CD4-positive, alpha-beta T cell treated with Interleukin-17A for 4 hours (primary cell): Measurements from ENCODE around the gene PADI4.
"Not testable (repeated sequence)": the region's sequence is repeated elsewhere in the genome, so short reads cannot be mapped to it uniquely, and the experiment has no call there.

ENCODE experiments used
- DNase-seq: peaks from one replicate; pipeline ENCODE4 v3.0.0-alpha.2; 2020; ENCODE audit warnings: mixed read lengths

PADI4 gene

GRCh38 chr1:17316704-17317103, 8.7 kb downstream of the PADI4 start:
- no peak for DNase-seq

- no peak for DNase-seq
These were observed 10.3 kb downstream of the PADI4 start for GRCh38 chr1:17318262-17318661.

- DNase-seq = no peak
These were observed 11.8 kb downstream of the PADI4 start for GRCh38 chr1:17319561-17320350.

DNA sequence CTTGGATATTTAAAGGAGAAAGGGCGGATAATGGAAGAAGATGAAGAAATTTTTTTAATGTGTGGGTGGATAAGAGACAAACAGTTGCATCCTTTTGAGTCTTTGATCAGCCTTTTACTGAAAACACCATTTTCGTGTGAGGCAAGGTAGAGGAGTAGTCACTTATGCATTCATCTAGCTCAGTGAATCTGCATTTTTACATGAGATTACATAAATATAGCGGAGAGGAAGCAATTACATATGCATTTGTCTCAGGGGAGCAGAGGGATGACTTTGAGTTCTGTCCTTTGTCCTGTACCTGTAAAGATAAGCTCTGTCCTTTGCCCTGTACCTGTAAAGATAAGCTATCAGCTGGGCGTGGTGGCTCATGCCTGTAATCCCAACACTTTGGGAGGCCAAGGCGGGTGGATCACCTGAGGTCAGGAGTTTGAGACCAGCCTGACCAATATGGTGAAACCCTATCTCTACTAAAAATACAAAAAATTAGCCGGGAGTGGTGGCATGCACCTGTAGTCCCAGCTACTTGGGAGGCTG, 13.9 kb downstream of the PADI4 start:
- not testable (repeated sequence) for DNase-seq

DNA sequence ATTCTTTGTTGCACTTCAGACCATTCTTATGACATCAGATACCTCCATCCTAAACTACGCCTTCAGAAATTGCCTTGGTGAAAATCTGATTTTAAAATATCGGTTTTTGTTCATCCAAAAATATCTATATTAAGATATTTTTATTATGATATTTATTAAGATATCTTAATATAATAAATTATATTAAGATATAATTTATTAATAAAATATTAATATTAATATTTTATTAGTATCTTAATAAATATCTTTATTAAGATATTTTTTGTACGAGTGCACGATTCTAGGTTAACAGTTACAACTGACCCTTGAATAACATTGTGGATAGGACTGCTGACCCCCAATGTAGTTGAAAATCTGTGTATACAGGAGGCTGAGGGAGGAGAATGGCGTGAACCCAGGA, 20.9 kb downstream of the PADI4 start:
- DNase-seq = no peak

DNA sequence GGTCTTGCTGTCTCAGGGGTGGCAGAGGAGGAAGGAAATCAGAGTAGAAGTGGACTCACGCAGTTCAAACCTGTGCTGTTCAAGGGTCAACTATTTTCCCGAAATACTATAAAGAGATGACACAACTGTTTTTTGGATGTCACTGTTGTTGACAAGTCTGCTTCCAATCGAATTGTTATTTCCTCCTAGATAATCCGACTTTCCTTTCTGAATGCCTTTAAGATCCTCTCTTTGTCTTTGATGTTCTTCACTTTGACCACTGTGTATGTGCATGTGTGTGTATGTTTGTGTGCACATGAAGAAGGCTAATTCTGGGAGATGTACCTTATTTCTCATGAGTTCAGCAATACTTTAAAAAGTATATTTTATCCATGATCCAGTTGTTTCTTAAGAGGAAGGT, 21.6 kb downstream of the PADI4 start:
- no peak for DNase-seq

DNA sequence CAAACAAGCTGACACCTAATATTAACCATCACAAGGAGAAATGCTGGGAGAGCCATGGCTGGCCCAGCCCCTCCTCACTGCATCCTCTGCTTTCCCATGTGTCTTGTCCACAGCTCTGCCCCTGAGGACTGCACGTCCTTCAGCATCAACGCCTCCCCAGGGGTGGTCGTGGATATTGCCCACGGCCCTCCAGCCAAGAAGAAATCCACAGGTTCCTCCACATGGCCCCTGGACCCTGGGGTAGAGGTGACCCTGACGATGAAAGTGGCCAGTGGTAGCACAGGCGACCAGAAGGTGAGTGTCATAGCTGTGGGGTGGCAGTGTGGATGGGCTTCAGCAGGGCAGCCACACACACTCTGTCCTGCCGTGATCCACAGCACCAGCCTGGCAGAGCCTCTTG, 22.9 kb downstream of the PADI4 start:
- DNase-seq = no peak

- no peak for DNase-seq
These were observed 25.1 kb downstream of the PADI4 start for GRCh38 chr1:17333081-17333480.

DNA sequence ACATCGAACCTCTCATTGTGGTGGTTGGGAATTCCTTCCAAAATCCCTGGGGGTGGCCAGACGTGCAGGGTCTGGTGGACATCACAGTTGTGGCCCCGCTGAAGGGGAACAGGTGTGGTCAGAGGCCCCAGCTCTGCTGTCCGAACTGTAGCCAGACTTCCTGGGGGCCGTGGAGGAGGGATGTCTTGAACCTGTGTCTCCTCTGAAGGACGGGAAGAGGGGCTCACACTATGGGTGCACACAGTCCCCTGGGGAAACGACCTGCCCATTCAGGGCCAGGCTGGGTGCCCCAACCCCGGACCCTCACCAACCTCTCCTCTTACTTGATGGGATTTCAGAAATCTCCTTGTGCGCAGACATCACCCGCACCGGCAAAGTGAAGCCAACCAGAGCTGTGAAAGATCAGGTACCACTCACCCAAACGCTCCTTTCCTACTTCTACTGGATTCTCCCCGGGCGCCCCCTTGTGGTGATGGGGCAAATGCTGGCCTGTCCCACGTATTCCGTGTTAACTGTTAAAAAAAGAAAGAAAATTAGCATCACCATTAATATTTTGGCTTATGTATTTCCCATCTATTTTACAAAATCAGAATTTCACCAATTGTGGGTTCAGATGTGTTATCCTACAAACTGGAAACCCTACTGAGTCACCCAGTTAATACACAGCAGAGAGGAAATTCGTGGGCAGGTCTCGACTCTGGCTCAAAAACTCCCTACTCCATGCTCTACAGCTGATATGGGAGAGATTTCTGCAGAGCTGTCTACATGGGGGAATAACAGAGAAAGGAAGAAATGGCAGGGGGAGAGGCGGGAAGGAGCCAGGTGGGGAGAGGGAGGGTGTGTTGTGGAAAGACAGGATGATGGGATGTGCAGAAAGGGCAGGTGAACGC, 28.1 kb downstream of the PADI4 start:
- DNase-seq = peak; percentile 74

DNA sequence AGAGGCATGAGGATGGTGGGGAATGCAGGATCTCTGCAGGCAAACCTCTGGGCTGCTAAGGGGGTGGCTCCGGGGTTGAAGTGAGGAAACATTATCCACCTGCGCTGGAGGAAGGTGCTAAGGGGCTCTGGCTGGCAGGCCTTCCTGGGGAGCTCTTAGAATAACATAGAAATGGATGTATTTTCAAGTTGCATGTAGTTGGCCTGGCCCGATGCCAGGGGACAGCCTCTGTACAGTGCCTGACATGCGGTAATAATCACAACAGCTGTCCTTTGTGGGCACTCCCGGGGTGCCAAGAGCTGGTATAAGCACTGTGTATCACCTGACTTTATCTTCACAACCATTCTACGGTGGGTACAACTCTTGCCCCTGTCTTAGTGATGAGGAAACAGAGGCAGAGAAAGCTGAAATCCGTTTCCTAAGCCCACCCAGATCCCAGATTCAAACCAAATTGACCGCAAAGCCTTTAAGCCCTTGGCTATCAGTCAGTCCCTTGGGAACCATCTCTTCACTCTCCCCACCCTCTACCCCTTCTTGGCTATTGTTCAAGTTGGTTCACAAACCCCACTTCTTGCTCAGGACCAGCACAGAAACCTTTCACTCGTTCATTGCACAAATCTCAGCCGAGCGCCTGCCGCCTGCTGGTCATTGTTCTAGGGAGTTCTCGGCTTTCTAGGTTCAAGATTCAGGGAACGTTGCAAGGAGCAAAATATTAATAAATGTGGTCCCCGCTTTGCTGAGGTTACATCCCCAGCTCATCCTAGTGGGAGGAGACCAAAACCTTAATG, 30.9 kb downstream of the PADI4 start:
- DNase-seq = no peak

DNA sequence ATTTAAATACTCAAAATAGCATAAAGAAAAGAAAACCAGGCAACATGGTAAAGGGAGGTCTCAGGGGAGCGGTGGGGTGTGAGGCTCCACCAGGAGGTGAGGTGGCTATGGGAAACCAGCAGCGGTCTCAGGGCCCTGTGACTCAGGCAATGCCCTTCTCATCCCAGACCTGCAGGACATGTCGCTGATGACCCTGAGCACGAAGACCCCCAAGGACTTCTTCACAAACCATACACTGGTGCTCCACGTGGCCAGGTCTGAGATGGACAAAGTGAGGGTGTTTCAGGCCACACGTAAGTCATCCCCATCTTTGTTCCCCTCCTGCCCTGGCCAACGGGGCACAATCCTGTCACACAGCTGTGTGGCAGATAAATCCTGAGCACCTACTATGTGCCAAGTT, 31.5 kb downstream of the PADI4 start:
- DNase-seq = no peak

DNA sequence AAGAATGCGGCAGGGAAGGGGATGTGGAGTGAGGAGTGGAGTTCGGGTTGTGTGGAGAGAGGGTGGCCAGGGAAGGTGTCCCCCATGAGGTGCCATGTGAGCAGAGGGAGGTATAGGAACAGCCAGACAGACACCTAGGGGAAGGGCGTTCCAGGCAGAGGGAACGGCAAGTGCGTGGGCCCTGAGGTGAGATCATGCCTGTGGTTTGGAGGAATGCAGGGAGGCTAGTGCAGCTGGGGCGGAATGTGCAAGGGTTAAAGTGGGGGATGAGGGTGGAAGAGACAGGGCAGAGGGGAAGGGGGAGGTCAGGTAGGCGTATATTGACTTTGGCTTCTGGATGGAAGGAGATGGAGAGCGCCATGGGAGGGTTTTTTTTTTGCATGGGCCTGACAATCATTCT, 32.4 kb downstream of the PADI4 start:
- no peak for DNase-seq

- DNase-seq = no peak
These were observed 34.0 kb downstream of the PADI4 start for GRCh38 chr1:17342014-17342441.

- not testable (repeated sequence) for DNase-seq
These were observed 37.5 kb downstream of the PADI4 start for GRCh38 chr1:17345506-17345905.

DNA sequence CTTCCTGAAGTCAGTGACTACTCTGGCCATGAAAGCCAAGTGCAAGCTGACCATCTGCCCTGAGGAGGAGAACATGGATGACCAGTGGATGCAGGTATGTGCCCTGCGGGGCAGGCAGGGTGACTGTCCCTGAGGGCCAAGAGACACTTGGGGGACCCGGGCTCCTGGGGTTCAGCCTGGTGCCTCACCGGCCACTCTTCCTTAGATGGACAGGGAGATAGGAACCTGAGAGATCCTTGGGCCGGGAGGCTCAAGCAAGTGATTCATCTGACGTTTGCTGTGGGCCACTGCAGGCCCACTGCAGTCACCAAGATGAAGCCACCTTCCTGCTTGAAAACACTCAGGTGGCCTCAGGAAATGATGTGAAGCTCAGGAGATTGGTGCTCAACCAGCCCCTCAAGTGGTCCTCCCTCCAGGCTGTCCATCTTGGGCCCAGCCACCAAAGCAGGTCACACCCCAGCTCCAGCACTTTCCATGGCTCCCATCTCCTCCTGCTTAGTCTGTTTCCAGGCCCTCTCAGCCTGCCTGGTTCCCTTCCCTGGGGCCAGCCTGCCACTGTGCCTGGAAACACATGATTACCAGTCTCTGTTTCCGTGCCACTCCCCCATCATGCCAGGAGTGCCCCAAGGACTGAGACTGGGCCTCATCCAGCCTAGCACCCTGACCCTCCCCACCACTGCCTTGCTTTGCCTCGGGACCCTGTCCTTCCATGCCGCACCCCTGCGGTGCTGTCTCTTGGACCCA, 38.2 kb downstream of the PADI4 start:
- no peak for DNase-seq

GRCh38 chr1:17347769-17348592, 40.0 kb downstream of the PADI4 start:
- DNase-seq = no peak

DNA sequence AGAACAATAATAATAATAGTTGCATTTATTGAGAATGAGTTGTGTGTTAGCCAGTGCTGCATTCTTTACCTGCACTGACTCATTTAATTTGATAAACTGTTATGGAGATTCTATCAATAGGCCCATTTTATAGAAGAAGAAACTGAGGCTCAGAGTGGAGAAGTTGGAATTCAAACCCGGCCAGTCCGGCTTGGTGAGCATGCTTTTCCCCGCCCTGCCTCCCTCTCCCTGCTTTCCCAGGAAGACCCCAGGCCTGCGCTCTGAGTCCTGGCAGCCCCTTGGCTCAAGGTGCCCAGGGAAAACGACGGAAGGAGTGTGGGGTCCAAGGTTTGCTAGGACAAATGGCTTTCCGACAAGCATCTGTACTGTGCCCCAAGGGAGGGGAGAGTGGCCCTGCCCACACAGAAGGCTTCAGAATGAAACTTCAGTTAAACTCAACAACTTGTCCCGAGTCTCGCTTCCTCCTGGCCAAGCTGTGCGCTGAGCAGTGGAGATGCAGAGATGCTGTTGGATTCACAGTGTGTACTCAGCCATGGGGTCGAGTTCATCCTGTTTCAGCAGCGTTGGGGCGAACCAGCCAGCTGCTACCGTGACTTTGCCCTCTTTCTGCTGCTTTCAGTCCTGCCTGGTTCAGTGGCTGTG, 40.7 kb downstream of the PADI4 start:
- DNase-seq = no peak

- no peak for DNase-seq
These were observed 42.1 kb downstream of the PADI4 start for GRCh38 chr1:17350083-17350482.

- DNase-seq = no peak
These were observed 43.0 kb downstream of the PADI4 start for GRCh38 chr1:17350928-17351446.

- no peak for DNase-seq
These were observed 43.8 kb downstream of the PADI4 start for GRCh38 chr1:17351598-17352324.
